Astrocyte (in vitro differentiated cells and primary cell): ENCODE results near the gene SDSL. TPM values are rescaled to one million over a fixed set of nuclear protein-coding genes. Genes with fewer than 3 reads are reported as not detected.

Experiments used
- DNase-seq: peaks from one replicate; pipeline ENCODE4 v3.0.0-alpha.2; 2010; ENCODE audit warnings: low read depth
- FAIRE-seq: peaks from 2 replicates; lab custom pipeline; 2011; peaks lifted over from hg19 to GRCh38; lab: Jason Lieb, UNC
- H2AFZ ChIP-seq: 2 replicates; pipeline ENCODE4 v1.6.0; 2012; ENCODE audit warnings: low read depth, low read length, inconsistent platforms
- H3K27ac ChIP-seq: 2 replicates; pipeline ENCODE4 v1.5.1; 2011; ENCODE audit warnings: low read depth, low read length, inconsistent platforms
- H3K27me3 ChIP-seq: 2 replicates; pipeline ENCODE4 v1.6.0; 2011; ENCODE audit warnings: low read length, inconsistent platforms; ENCODE audit not compliant: insufficient read depth
- H3K36me3 ChIP-seq: 2 replicates; pipeline ENCODE4 v1.5.1; 2011; ENCODE audit warnings: low read length, inconsistent platforms; ENCODE audit not compliant: insufficient read depth
- H3K4me1 ChIP-seq: 2 replicates; pipeline ENCODE4 v1.5.1; 2011; ENCODE audit warnings: low read length, inconsistent platforms; ENCODE audit not compliant: insufficient read depth
- H3K4me2 ChIP-seq: 2 replicates; pipeline ENCODE4 v1.6.0; 2012; ENCODE audit warnings: low read length, inconsistent platforms
- H3K4me3 ChIP-seq: 2 replicates; pipeline ENCODE4 v1.5.1; 2011; ENCODE audit warnings: low read depth, mild to moderate bottlenecking, low read length, inconsistent platforms; ENCODE audit not compliant: insufficient read depth
- H3K79me2 ChIP-seq: 2 replicates; pipeline ENCODE4 v1.6.0; 2012; ENCODE audit warnings: mild to moderate bottlenecking, low read length, inconsistent platforms; ENCODE audit not compliant: insufficient read depth
- H3K9ac ChIP-seq: 2 replicates; pipeline ENCODE4 v1.6.0; 2012; ENCODE audit warnings: mild to moderate bottlenecking, low read length, inconsistent platforms
- H3K9me3 ChIP-seq: 2 replicates; pipeline ENCODE4 v1.5.1; 2012; ENCODE audit warnings: low read depth, mild to moderate bottlenecking, low read length, inconsistent platforms; ENCODE audit not compliant: insufficient read depth
- H4K20me1 ChIP-seq: 2 replicates; pipeline ENCODE4 v1.6.0; 2012; ENCODE audit warnings: low read length, inconsistent platforms; ENCODE audit not compliant: insufficient read depth
- H3K27ac Mint-ChIP-seq: one replicate; pipeline ENCODE4 v1.8.0; 2021; ENCODE audit warnings: mild to moderate bottlenecking, mixed read lengths; ENCODE audit not compliant: unreplicated experiment
- H3K27me3 Mint-ChIP-seq: one replicate; pipeline ENCODE4 v1.8.0; 2021; ENCODE audit warnings: low read depth, mixed read lengths; ENCODE audit not compliant: unreplicated experiment
- H3K36me3 Mint-ChIP-seq: one replicate; pipeline ENCODE4 v1.8.0; 2021; ENCODE audit warnings: low read depth, mixed read lengths; ENCODE audit not compliant: unreplicated experiment
- H3K4me1 Mint-ChIP-seq: one replicate; pipeline ENCODE4 v1.8.0; 2021; ENCODE audit warnings: low read depth, mixed read lengths; ENCODE audit not compliant: unreplicated experiment
- H3K4me3 Mint-ChIP-seq: one replicate; pipeline ENCODE4 v1.8.0; 2021; ENCODE audit warnings: mild to moderate bottlenecking, moderate library complexity, mixed read lengths; ENCODE audit not compliant: unreplicated experiment
- H3K9me3 Mint-ChIP-seq: one replicate; pipeline ENCODE4 v1.8.0; 2021; ENCODE audit warnings: mild to moderate bottlenecking, mixed read lengths; ENCODE audit not compliant: unreplicated experiment
- CTCF ChIP-seq: IDR thresholded peaks from 2 replicates; pipeline ENCODE4 v1.5.1; 2011; ENCODE audit warnings: low read depth, mild to moderate bottlenecking, inconsistent platforms, low read length, moderate library complexity; ENCODE audit not compliant: insufficient read depth
- EZH2 ChIP-seq: IDR thresholded peaks from 2 replicates; pipeline ENCODE4 v1.6.1; 2012; ENCODE audit warnings: mild to moderate bottlenecking, low read length, inconsistent platforms; ENCODE audit not compliant: insufficient read depth
- total RNA-seq: library from RNA; stranded (reverse); gene quantifications from 2 replicates; pipeline ENCODE4 v1.2.1, GENCODE V29; 2021

SDSL gene
- total RNA-seq, 1 donor from 2014 or later, result 9.5 TPM

- TF ChIP-seq CTCF, result peak; percentile 72
- no peak for TF ChIP-seq EZH2
- H3K36me3 Mint-ChIP-seq, result peaks cover 5% of the 10 kb centered on the region
- H3K4me1 Mint-ChIP-seq, result peaks cover 2% of the 10 kb centered on the region
- DNase-seq (peak; percentile 37), FAIRE-seq (peak; percentile 17)
- H3K27ac ChIP-seq, result no peak overlapping the region
- H3K4me3 Mint-ChIP-seq, result peak overlapping the region; percentile 73
- H3K9me3 Mint-ChIP-seq, result peaks cover 9% of the 10 kb centered on the region
- peaks cover 5% of the 10 kb centered on the region for H4K20me1 ChIP-seq
- H3K9ac ChIP-seq, result no peak overlapping the region
- peaks cover 5% of the 10 kb centered on the region for H3K9me3 ChIP-seq
- peak overlapping the region; percentile 87 for H3K27ac Mint-ChIP-seq
- peaks cover 74% of the 10 kb centered on the region for H3K27me3 ChIP-seq
- H3K36me3 ChIP-seq, result no peaks in the 10 kb centered on the region
- H3K4me1 ChIP-seq, result peaks cover under 1% of the 10 kb centered on the region
- H3K4me3 ChIP-seq, result no peak overlapping the region
- H3K79me2 ChIP-seq, result no peaks in the 10 kb centered on the region
- H3K4me2 ChIP-seq, result peak overlapping the region; percentile 81
- H2AFZ ChIP-seq, result peak overlapping the region; percentile 69
- H3K27me3 Mint-ChIP-seq, result peaks cover 76% of the 10 kb centered on the region
These were observed 40.1 kb downstream of the SDSL start for GRCh38 chr12:113462117-113462774.

- DNase-seq, result no peak
- H3K36me3 ChIP-seq, result no peaks in the 10 kb centered on the region
- H3K4me3 Mint-ChIP-seq, result no peak overlapping the region
- peak overlapping the region; percentile 78 for H3K27ac Mint-ChIP-seq
- peaks cover 9% of the 10 kb centered on the region for H3K9me3 Mint-ChIP-seq
- no peak overlapping the region for H3K27ac ChIP-seq
- peaks cover 3% of the 10 kb centered on the region for H3K4me1 ChIP-seq
- H3K9ac ChIP-seq, result no peak overlapping the region
- peaks cover 69% of the 10 kb centered on the region for H3K27me3 Mint-ChIP-seq
- peaks cover 5% of the 10 kb centered on the region for H3K36me3 Mint-ChIP-seq
- H3K4me3 ChIP-seq, result no peak overlapping the region
- H3K27me3 ChIP-seq, result peaks cover 78% of the 10 kb centered on the region
- H3K79me2 ChIP-seq, result no peaks in the 10 kb centered on the region
- TF ChIP-seq CTCF (no peak), EZH2 (peak; percentile 99)
- peaks cover 2% of the 10 kb centered on the region for H3K4me1 Mint-ChIP-seq
- H3K9me3 ChIP-seq, result peaks cover 5% of the 10 kb centered on the region
- no peak for FAIRE-seq
- peak overlapping the region; percentile 15 for H3K4me2 ChIP-seq
- no peak overlapping the region for H2AFZ ChIP-seq
- H4K20me1 ChIP-seq, result peaks cover 5% of the 10 kb centered on the region
These were observed 41.0 kb downstream of the SDSL start for GRCh38 chr12:113462998-113463745.
